Erythroblast (primary cell): ENCODE results near the gene BACE2.

ENCODE experiments used
- DNase-seq, 2 experiments: peaks; one replicate each; lab custom pipeline; 2025; lab: John Stamatoyannopoulos, UW
- GATA1 ChIP-seq: IDR thresholded peaks from 2 replicates; pipeline ENCODE4 v1.6.1; 2011; ENCODE audit warnings: low read depth, mild to moderate bottlenecking, control low read depth, low read length, moderate library complexity
- POLR2A ChIP-seq: IDR thresholded peaks from 2 replicates; pipeline ENCODE4 v1.6.1; 2011; ENCODE audit warnings: mild to moderate bottlenecking, low read length

Gene BACE2

DNA sequence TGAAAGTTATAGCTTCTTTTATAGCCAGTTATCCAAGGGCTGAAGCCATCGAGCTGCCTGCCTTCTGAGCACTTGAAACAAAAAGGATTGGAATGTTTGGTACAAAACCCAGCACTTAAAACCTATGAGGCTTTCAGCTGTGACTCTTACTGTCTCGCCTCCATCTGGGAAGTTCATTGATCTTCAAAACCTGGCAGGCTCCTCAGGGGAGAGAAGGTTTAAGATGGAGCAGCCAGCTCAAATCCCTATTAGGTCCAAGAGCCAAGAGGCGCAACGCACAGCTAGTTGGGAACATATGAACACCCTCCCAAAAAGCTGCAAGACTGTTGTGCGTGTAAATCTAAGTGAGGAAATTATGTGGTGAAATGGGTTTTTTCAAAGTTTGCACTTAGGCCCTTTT, 33.4 kb downstream of the BACE2 start:
- TF ChIP-seq GATA1 (no peak), POLR2A (no peak)
- no peak for DNase-seq

DNA sequence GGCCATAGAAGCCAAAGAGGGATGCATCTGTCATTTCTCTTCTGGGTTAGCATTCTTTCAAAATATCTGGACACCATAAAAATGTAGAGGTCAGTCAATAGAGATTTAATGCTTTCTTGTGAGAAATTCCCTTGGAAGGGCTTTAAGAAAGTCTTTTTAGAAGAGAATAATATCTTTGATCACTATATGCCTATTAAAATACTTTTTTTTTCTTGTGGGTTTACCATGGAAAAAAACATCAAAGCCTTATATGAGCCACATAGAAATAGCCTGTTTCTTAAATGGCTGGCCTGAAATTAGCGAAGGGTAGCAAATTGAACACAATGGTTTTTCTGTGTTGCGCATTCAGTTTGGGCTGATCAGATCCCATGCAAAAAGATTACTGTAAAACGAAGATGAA, 36.8 kb downstream of the BACE2 start:
- no peak for DNase-seq
- TF ChIP-seq GATA1 (no peak), POLR2A (no peak)

DNA sequence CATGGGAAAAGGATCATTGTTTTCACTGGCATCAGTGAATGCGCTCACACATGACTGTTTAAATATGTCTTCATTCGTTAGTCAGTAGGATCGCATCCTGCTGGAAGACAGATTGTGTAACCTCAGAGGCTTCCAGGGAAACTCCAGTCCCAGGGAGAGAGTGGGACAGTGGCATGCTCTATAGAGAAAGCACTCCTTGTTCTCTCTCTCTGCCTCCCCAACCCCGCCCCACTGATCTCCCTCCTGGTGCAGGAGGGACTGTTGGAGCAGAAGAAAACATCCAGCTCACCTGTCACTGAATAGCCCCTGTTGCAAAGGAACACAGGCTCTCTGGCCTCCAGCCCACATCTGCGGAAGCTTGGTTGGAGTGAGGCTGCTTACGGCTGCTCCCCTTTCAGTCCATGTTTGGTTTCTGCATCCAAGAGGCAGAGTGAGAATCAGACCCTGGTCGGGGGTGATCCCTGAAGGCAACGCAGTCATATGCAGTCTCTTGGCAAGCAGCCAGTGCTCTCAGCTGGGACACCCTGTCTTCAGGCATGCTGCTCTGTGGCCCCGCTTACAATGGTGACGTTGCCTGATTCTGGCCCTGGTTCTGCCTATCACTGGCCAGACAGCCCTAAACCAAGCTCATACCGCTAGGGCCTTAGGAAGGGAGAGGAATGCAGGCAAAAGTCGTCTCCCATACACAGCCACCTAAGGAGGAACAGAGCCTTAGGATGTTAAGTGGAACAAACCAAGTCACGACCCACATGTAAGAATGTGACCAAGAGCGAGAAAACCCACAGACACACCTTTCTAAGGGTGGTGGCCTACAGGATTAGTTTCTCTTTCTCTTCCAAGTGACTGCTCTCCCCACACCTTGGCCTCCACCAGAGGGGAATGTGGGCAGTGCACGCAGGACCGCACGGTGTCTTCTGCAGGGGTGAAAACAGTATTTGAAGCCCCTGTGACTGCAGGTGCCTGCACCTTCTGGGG, 39.7 kb downstream of the BACE2 start:
- TF ChIP-seq POLR2A (no peak), GATA1 (no peak)
- peak in 1 of 2 experiments; percentile 1 for DNase-seq

- TF ChIP-seq POLR2A (no peak), GATA1 (no peak)
- no peak for DNase-seq
Observed at GRCh38 chr21:41208376-41208763, 40.4 kb downstream of the BACE2 start.

- TF ChIP-seq GATA1 (no peak), POLR2A (no peak)
- DNase-seq = peak in 1 of 2 experiments; percentile 22
Observed at GRCh38 chr21:41209016-41209619, 41.2 kb downstream of the BACE2 start.

DNA sequence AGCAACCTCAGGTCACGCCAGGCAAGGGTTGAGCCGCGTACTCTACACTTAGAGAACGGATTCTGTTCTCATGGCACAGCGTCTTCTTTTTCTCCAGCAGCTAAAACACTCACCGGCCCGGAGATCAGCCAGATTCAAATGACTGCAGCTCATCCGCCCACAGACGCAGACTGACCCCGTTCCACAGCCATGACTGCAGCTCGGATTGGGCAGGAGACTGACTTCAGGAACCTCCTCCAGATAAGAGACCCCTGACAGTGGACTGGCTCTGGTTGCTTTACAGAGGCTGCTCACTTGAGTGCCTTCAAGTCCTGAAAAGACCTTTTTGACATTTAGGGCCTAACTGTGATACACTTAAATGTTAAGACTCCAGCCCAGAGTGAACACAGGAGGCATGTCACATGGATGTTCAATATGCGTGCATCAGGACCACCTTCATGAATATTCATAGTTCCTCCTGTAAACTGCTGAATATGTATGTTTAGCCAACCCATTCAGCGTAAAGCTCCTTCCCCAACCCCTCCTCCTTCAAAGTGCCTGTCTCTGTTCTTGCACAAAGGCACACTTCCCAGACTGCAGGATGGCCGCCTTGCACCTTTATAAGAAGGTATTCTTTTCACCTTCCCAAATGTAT, 42.6 kb downstream of the BACE2 start:
- DNase-seq = no peak
- TF ChIP-seq POLR2A = no peak
- no peak for TF ChIP-seq GATA1

DNA sequence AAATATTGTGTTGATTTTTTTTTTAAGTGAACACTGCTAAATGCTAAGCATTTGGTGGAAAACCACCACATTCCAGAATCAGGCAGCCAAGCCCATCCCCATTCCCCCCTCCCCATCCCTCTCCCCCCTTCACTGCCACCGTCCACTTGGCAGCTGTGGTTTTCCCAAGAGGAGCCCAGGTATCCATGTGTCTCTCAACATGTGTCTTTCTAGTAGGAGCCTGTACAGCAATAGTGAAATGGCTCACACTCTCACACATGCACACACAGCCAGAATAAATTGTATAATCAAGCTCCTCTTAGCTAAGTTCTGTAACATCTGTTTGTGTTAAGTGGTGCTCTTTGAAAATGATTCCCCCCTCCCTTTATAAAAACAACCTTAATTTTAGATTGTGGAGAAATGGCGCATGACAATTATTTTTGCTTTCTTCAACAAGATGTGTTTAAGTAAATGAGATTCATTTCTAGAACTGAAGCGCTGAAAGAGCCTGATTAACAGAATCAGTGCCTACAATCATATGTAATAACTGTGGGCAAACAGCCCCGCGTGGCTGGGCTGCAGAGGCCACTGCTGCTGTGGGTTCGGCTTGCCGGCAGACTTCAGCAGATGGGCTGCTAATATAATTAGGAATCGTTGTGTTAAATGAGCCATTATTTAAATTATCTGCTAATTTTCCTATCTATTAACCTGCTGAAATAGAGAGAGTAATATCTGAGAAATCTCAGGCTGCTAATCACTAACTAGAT, 43.3 kb downstream of the BACE2 start:
- DNase-seq = no peak
- TF ChIP-seq GATA1 = no peak

GRCh38 chr21:41213021-41213420, 45.1 kb downstream of the BACE2 start:
- TF ChIP-seq POLR2A (no peak), GATA1 (no peak)

DNA sequence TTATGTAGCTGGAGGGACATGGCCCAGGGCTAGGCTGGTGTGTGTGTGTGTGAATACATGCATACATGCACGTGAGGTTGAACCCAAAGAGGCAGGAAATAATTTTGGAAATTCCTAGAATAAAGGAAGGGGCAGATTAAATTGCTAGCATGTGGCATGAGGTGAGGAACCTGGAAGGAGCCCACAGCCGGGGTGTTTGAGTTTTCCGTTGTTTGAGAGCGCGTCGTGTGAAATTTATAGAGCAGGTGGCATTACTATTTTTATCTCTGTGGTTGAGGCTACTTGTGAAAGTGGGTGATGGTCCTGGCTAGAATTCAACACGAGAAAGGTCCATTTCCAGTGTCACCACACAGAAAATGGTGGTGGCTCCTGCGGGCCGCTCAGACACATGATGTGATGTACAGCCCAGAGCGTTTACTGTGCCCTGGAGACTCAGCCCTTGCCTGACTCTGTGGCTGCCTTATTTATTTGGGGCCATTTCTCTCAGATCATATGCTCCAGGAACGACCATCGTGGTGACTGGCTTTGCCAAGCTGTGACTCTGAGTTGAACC, 48.0 kb downstream of the BACE2 start:
- TF ChIP-seq POLR2A (no peak), GATA1 (no peak)
- DNase-seq = no peak

More at GRCh38 chr21:41213021-41213420, 45.1 kb downstream of the BACE2 start:
- DNase-seq = no peak

- TF ChIP-seq GATA1 (no peak), POLR2A (no peak)
- DNase-seq = no peak
Observed at GRCh38 chr21:41216486-41216885, 48.5 kb downstream of the BACE2 start.

- no peak for TF ChIP-seq POLR2A
- no peak for TF ChIP-seq GATA1
- DNase-seq = no peak
Observed at GRCh38 chr21:41217671-41218385, 49.9 kb downstream of the BACE2 start.

GRCh38 chr21:41219498-41220207, 51.7 kb downstream of the BACE2 start:
- no peak for DNase-seq
- no peak for TF ChIP-seq GATA1
- no peak for TF ChIP-seq POLR2A
